Esophagus squamous epithelium (tissue), 4 donors: ENCODE data around the gene ADAM23.

ENCODE experiments used
- POLR2A ChIP-seq, 4 donors: fragments of 450-650 bp; IDR thresholded peaks; one replicate each; pipeline ENCODE4 v1.6.1; 2017; ENCODE audit warnings: antibody characterized with exemption in 4 of 4, mild to moderate bottlenecking in 4 of 4, moderate library complexity in 3 of 4
- TF ChIP-seq, protein P1 (sequence below), 6 experiments: fragments of 450-650 bp in 4 of 6; fragments of 200-600 bp in 2 of 6; sonication (generic) in 2 of 6; IDR thresholded peaks; one replicate each; pipeline ENCODE4 v1.5.1; 2016 to 2019; ENCODE audit warnings: antibody characterized with exemption in 6 of 6, mild to moderate bottlenecking in 4 of 6, moderate library complexity in 4 of 6

- TF ChIP-seq, protein P1, sequence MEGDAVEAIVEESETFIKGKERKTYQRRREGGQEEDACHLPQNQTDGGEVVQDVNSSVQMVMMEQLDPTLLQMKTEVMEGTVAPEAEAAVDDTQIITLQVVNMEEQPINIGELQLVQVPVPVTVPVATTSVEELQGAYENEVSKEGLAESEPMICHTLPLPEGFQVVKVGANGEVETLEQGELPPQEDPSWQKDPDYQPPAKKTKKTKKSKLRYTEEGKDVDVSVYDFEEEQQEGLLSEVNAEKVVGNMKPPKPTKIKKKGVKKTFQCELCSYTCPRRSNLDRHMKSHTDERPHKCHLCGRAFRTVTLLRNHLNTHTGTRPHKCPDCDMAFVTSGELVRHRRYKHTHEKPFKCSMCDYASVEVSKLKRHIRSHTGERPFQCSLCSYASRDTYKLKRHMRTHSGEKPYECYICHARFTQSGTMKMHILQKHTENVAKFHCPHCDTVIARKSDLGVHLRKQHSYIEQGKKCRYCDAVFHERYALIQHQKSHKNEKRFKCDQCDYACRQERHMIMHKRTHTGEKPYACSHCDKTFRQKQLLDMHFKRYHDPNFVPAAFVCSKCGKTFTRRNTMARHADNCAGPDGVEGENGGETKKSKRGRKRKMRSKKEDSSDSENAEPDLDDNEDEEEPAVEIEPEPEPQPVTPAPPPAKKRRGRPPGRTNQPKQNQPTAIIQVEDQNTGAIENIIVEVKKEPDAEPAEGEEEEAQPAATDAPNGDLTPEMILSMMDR (IDR thresholded peaks at IDR 0.05), result no peak
- no peak for TF ChIP-seq POLR2A (IDR thresholded peaks at IDR 0.05)
Measured at GRCh38 chr2:206430452-206430851, 12.9 kb upstream of the ADAM23 start.
